Fibroblast of mammary gland (primary cell): ENCODE measurements around the gene KRTAP9-4.
"Not testable (repeated sequence)": the region's sequence is repeated elsewhere in the genome, so short reads cannot be mapped to it uniquely, and the experiment has no call there.

Experiments
- DNase-seq: peaks from one replicate; pipeline ENCODE4 v3.0.0-alpha.2; 2010; ENCODE audit warnings: low read depth
- H3K4me3 ChIP-seq: 2 replicates; pipeline ENCODE4 v1.5.1; 2011; ENCODE audit warnings: low read depth, mild to moderate bottlenecking, low read length, moderate library complexity; ENCODE audit not compliant: control insufficient read depth
- CTCF ChIP-seq: conservative IDR thresholded peaks from 2 replicates; pipeline ENCODE4 v1.5.1; 2011; ENCODE audit warnings: low read depth, low read length, inconsistent platforms; ENCODE audit not compliant: control insufficient read depth, insufficient read depth

Gene KRTAP9-4

GRCh38 chr17:41249637-41250240, at the start of gene KRTAP9-4:
Gene KRTAP9-4 (plus strand): TSS chr17:41249687. CDS start chr17:41249721, 34 bp downstream.
- not testable (repeated sequence) for H3K4me3 ChIP-seq, DNase-seq

GRCh38 chr17:41211845-41212466, 37.5 kb upstream of the KRTAP9-4 start:
- DNase-seq: peak; percentile 82
- H3K4me3 ChIP-seq: no peak overlapping the region
- no peak for TF ChIP-seq CTCF

- no peak overlapping the region for H3K4me3 ChIP-seq
- DNase-seq: no peak
- no peak for TF ChIP-seq CTCF
Measured at GRCh38 chr17:41212524-41213169, 36.8 kb upstream of the KRTAP9-4 start.

GRCh38 chr17:41215681-41216080, 33.8 kb upstream of the KRTAP9-4 start:
- no peak overlapping the region for H3K4me3 ChIP-seq
- TF ChIP-seq CTCF: no peak
- no peak for DNase-seq

GRCh38 chr17:41223821-41224220, 25.7 kb upstream of the KRTAP9-4 start:
- TF ChIP-seq CTCF: no peak
- peak; percentile 4 for DNase-seq
- H3K4me3 ChIP-seq: no peak overlapping the region

GRCh38 chr17:41226051-41226450, 23.4 kb upstream of the KRTAP9-4 start:
- no peak for TF ChIP-seq CTCF
- DNase-seq: no peak
- H3K4me3 ChIP-seq: no peak overlapping the region

GRCh38 chr17:41226598-41227095, 22.8 kb upstream of the KRTAP9-4 start, which contains the start of gene KRTAP9-2:
Gene KRTAP9-2 (plus strand): TSS chr17:41226648. CDS start chr17:41226655, 7 bp downstream.
- not testable (repeated sequence) for DNase-seq, H3K4me3 ChIP-seq

- no peak for TF ChIP-seq CTCF
- H3K4me3 ChIP-seq: no peak overlapping the region
- DNase-seq: no peak
Measured at GRCh38 chr17:41230094-41230493, 19.4 kb upstream of the KRTAP9-4 start.
